Fibroblast of pulmonary artery (primary cell): Measurements from ENCODE around the gene PLEKHA4.
A peak's percentile ranks its signal among the peaks of the same experiment; 100 is the strongest.

Experiments used
- DNase-seq: peaks from one replicate; pipeline ENCODE4 v3.0.0-alpha.2; 2010; ENCODE audit warnings: low read depth
- H3K4me3 ChIP-seq: replicated peaks from 2 replicates; pipeline ENCODE4 v1.5.1; 2011; ENCODE audit warnings: low read depth, mild to moderate bottlenecking, control low read depth, low read length, moderate library complexity
- TF ChIP-seq, protein P1 (sequence below): IDR thresholded peaks from 2 replicates; pipeline ENCODE4 v1.5.1; 2011; ENCODE audit warnings: mild to moderate bottlenecking, control low read depth, low read length, inconsistent platforms; ENCODE audit errors: missing control alignments

Gene PLEKHA4

DNA sequence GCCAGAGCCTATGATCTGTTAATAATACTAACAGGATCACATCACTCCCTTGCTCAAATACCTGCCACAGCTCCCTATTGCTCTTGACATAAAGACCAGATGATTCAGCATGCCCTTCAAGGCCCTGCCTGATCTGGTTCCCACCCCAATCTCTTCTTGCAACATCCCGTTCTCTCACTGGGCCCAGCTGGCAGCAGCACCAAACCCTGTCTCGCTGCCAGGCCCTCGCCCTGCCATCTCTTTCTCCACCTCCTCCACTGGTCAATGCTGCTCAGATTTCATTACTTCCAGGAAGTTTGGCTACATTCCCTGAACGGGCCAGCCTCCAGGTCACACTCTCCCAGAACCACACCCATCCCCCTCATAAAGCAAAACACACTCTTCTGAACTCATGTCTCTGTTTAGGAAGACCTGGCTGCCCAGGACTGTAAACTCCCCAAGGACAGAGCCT lies 49.0 kb downstream of the PLEKHA4 start:
- DNase-seq: peak; percentile 95
- TF ChIP-seq, protein P1, sequence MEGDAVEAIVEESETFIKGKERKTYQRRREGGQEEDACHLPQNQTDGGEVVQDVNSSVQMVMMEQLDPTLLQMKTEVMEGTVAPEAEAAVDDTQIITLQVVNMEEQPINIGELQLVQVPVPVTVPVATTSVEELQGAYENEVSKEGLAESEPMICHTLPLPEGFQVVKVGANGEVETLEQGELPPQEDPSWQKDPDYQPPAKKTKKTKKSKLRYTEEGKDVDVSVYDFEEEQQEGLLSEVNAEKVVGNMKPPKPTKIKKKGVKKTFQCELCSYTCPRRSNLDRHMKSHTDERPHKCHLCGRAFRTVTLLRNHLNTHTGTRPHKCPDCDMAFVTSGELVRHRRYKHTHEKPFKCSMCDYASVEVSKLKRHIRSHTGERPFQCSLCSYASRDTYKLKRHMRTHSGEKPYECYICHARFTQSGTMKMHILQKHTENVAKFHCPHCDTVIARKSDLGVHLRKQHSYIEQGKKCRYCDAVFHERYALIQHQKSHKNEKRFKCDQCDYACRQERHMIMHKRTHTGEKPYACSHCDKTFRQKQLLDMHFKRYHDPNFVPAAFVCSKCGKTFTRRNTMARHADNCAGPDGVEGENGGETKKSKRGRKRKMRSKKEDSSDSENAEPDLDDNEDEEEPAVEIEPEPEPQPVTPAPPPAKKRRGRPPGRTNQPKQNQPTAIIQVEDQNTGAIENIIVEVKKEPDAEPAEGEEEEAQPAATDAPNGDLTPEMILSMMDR: no peak
- H3K4me3 ChIP-seq: no peak overlapping the region

DNA sequence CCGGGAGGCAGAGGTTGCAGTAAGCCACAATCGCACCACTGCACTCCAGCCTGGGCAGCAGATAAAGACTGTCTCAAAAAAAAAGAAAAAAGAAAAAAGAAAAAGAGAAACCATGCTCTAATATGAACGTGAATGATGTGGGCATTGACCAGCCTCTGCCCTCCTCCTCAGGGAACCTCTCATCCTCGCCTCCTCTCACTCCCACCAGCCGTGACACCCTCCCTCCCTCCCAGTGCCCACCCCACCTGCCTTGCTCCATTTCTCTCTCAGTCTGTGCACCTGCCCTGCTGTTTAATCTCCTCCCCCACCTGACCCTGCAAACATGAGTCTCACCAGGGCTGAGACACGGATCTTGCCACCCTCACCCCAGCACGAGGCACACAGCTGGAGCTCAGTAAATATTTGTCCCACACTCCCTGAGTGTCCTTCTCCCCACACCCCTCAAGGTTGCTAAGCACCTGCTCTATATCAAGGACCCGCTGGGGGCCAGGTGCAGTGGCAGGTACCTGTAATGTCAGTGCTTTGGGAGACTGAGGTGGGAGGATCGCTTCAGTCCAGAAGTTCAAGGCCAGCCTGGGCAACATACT lies 50.1 kb downstream of the PLEKHA4 start:
- DNase-seq: no peak
- TF ChIP-seq, protein P1: no peak
- H3K4me3 ChIP-seq: no peak overlapping the region

GRCh38 chr19:48817585-48818124 lies 50.8 kb downstream of the PLEKHA4 start:
- no peak overlapping the region for H3K4me3 ChIP-seq
- DNase-seq: no peak
- TF ChIP-seq, protein P1: no peak

DNA sequence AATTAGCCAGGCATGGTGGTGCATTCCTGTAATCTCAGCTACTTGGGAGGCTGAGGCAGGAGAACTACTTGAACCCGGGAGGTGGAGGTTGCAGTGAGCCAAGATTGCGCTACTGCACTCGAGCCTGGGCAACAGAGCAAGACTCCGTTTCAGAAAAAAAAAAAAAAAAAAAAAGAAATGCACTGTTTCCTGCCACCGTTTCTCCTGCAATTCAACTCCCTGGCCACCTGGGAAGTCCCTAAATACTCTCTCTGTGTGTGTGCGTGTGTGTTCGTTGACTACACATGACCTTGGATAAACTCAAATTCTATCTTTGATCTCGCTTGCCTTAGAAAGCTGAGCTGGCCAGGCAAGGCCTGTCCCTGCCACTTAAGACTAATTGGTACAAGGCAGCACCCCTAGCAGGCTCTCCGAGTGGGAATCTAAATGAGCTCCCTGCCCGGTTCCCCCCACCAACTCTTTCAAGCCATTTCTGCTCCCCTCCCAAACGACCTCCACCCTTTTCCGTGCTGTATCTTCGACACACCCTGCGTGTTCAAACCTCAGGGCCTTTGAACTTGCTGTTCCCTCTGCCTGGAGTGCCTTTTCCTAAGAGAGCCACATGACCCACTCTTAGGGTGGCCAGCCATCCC lies 52.4 kb downstream of the PLEKHA4 start:
- TF ChIP-seq, protein P1: no peak
- H3K4me3 ChIP-seq: no peak overlapping the region
- no peak for DNase-seq

- H3K4me3 ChIP-seq: no peak overlapping the region
- DNase-seq: no peak
- TF ChIP-seq, protein P1: no peak
These were observed 53.5 kb downstream of the PLEKHA4 start for GRCh38 chr19:48814895-48815294.

GRCh38 chr19:48813123-48813913 lies 55.1 kb downstream of the PLEKHA4 start:
- H3K4me3 ChIP-seq: no peak overlapping the region
- no peak for DNase-seq
- TF ChIP-seq, protein P1: peak; percentile 22
